ENCODE data around the gene KRTAP9-9. TPM values are rescaled to one million over a fixed set of nuclear protein-coding genes. Genes with fewer than 3 reads are reported as not detected.

The KRTAP9-9 gene
- total RNA-seq, 1 experiment from 2014 or later = not detected

GRCh38 chr17:41258406-41258805, 3.2 kb downstream of the KRTAP9-9 start:
- Mint-ChIP-seq H3K4me3 (no peak overlapping the region), H3K4me1 (no peaks in the 10 kb centered on the region), H3K27ac (no peak overlapping the region), H3K36me3 (no peaks in the 10 kb centered on the region), H3K27me3 (ENCODE audit: low read depth) (no peaks in the 10 kb centered on the region; the same call in 1 of the 2 replicates), H3K9me3 (no peaks in the 10 kb centered on the region)
- DNase-seq (ENCODE audit: low spot score) (no peak), ATAC-seq (no peak)
- ChIA-PET POLR2A (no interaction called here), CTCF (no interaction called here)
- no peak for TF ChIP-seq GABPB1 (CRISPR knock-in tag; IDR thresholded peaks at IDR 0.05)
- no peak for TF ChIP-seq MYBL2 (CRISPR knock-in tag; IDR thresholded peaks at IDR 0.05)
- TF ChIP-seq ZMAT4 (CRISPR knock-in tag; IDR thresholded peaks at IDR 0.05) = no peak
- TF ChIP-seq ZNF396 (CRISPR knock-in tag; IDR thresholded peaks at IDR 0.05; ENCODE audit: borderline replicate concordance) = no peak
- TF ChIP-seq JAZF1 (CRISPR knock-in tag; IDR thresholded peaks at IDR 0.05) = no peak
- no peak for TF ChIP-seq CTCF (IDR thresholded peaks at IDR 0.05)
- TF ChIP-seq NR2C2 (CRISPR knock-in tag; IDR thresholded peaks at IDR 0.05) = no peak
- no peak for TF ChIP-seq SMAD3 (CRISPR knock-in tag; IDR thresholded peaks at IDR 0.05; ENCODE audit: borderline replicate concordance)
- TF ChIP-seq CREB1 (CRISPR knock-in tag; IDR thresholded peaks at IDR 0.05) = no peak

- CTCF ChIA-PET = no interaction called here
- ATAC-seq (no peak), DNase-seq (ENCODE audit: low spot score) (no peak)
- Mint-ChIP-seq H3K9me3 (no peaks in the 10 kb centered on the region), H3K27me3 (ENCODE audit: low read depth) (peaks cover 4% of the 10 kb centered on the region; the same call in 1 of the 2 replicates), H3K4me3 (no peak overlapping the region), H3K36me3 (no peaks in the 10 kb centered on the region), H3K27ac (no peak overlapping the region), H3K4me1 (no peaks in the 10 kb centered on the region)
- POLR2A ChIA-PET = no interaction called here
- TF ChIP-seq ZBTB43 (CRISPR knock-in tag; IDR thresholded peaks at IDR 0.05) (no peak), FOXJ3 (CRISPR knock-in tag; IDR thresholded peaks at IDR 0.05; ENCODE audit: borderline replicate concordance) (no peak), ZNF232 (CRISPR knock-in tag; IDR thresholded peaks at IDR 0.05) (no peak), ZBTB21 (CRISPR knock-in tag; IDR thresholded peaks at IDR 0.05; ENCODE audit: borderline replicate concordance) (no peak), ARID4B (CRISPR knock-in tag; IDR thresholded peaks at IDR 0.05; ENCODE audit: borderline replicate concordance) (no peak), FOXP1 (CRISPR knock-in tag; IDR thresholded peaks at IDR 0.05; ENCODE audit: borderline replicate concordance) (no peak), NFYB (CRISPR knock-in tag; conservative IDR thresholded peaks at IDR 0.05; ENCODE audit: low read depth) (no peak), IRF2 (CRISPR knock-in tag; IDR thresholded peaks at IDR 0.05; ENCODE audit: borderline replicate concordance, low read depth) (no peak), RORB (CRISPR knock-in tag; IDR thresholded peaks at IDR 0.05) (no peak), SOX15 (CRISPR knock-in tag; IDR thresholded peaks at IDR 0.05) (no peak), IRF1 (CRISPR knock-in tag; IDR thresholded peaks at IDR 0.05) (no peak), JUN (CRISPR knock-in tag; IDR thresholded peaks at IDR 0.05) (no peak)
Observed at GRCh38 chr17:41263212-41263611, 8.0 kb downstream of the KRTAP9-9 start.

All from WTC11 (cell line).